PFSK-1 (cell line): ENCODE data around the gene PNMA6E.

Experiments
- POLR2AphosphoS5 ChIP-seq: IDR thresholded peaks from 2 replicates; pipeline ENCODE4 v1.6.1; 2012; ENCODE audit warnings: low read depth, mild to moderate bottlenecking, control low read depth, low read length, moderate library complexity
- REST ChIP-seq, 2 experiments: IDR thresholded peaks; 2 replicates each; pipeline versions ENCODE4 v1.6.1 to v1.8.0; 2011 to 2012; ENCODE audit warnings: low read depth in 2 of 2, low read length in 2 of 2, control low read depth in 1 of 2, inconsistent platforms in 1 of 2, mild to moderate bottlenecking in 1 of 2, moderate library complexity in 1 of 2; ENCODE audit not compliant: insufficient read depth in 1 of 2
- SIN3A ChIP-seq: IDR thresholded peaks from 2 replicates; pipeline ENCODE4 v1.6.1; 2012; ENCODE audit warnings: mild to moderate bottlenecking, low read length, moderate library complexity, borderline replicate concordance; ENCODE audit not compliant: insufficient read depth
- TAF1 ChIP-seq: IDR thresholded peaks from 2 replicates; pipeline ENCODE4 v1.6.1; 2012; ENCODE audit warnings: low read length, control low read depth, borderline replicate concordance; ENCODE audit not compliant: insufficient read depth

GRCh38 chrX:153444333-153445011 lies 43.3 kb upstream of the PNMA6E start:
- TF ChIP-seq POLR2AphosphoS5: no peak
- no peak for TF ChIP-seq REST (IDR thresholded peaks at IDR 0.05; ENCODE audit: insufficient read depth in 1 of 2, low read depth in 2 of 2, low read length in 2 of 2)
- TF ChIP-seq SIN3A: no peak
- TF ChIP-seq TAF1: no peak
